ENCODE measurements around the gene ETV5. TPM values are rescaled to one million over a fixed set of nuclear protein-coding genes. Genes with fewer than 3 reads are reported as not detected.

Gene ETV5
- total RNA-seq, 4 donors from 2014 or later = 2.0 to 39.8 (median 13.8) TPM

GRCh38 chr3:186143250-186143649, 34.4 kb upstream of the ETV5 start:
- Histone ChIP-seq H3K4me1 (no peaks in the 10 kb centered on the region), H3K4me3 (no peak overlapping the region), H3K36me3 (no peaks in the 10 kb centered on the region), H3K27ac (no peak overlapping the region), H3K27me3 (no peaks in the 10 kb centered on the region), H3K9me3 (no peaks in the 10 kb centered on the region)
- DNase-seq = no peak
- TF ChIP-seq POLR2A (IDR thresholded peaks at IDR 0.05) = no peak
- no peak for TF ChIP-seq CTCF (IDR thresholded peaks at IDR 0.05)
- intact Hi-C loops (cut with DNase I; ENCODE audit: low total_unique reads) = no loop called here

- Histone ChIP-seq H3K27ac (no peak overlapping the region), H3K4me1 (no peaks in the 10 kb centered on the region), H3K4me3 (no peak overlapping the region), H3K36me3 (no peaks in the 10 kb centered on the region), H3K27me3 (no peaks in the 10 kb centered on the region), H3K9me3 (no peaks in the 10 kb centered on the region)
- TF ChIP-seq POLR2A (IDR thresholded peaks at IDR 0.05) = no peak
- TF ChIP-seq CTCF (IDR thresholded peaks at IDR 0.05) = no peak
- DNase-seq = no peak
- intact Hi-C loops (cut with DNase I; ENCODE audit: low total_unique reads) = no loop called here
These were observed 33.6 kb upstream of the ETV5 start for GRCh38 chr3:186142393-186142932.

- no peak for TF ChIP-seq POLR2A (IDR thresholded peaks at IDR 0.05)
- no peak for TF ChIP-seq CTCF (IDR thresholded peaks at IDR 0.05)
- H3K4me1 ChIP-seq = no peaks in the 10 kb centered on the region
- no peaks in the 10 kb centered on the region for H3K36me3 ChIP-seq
- H3K9me3 ChIP-seq = no peaks in the 10 kb centered on the region
- no peak for DNase-seq
- no peak overlapping the region for H3K4me3 ChIP-seq
- intact Hi-C loops (cut with DNase I; ENCODE audit: low total_unique reads) = no loop called here
- H3K27me3 ChIP-seq = no peaks in the 10 kb centered on the region
- no peak overlapping the region for H3K27ac ChIP-seq
These were observed 32.9 kb upstream of the ETV5 start for GRCh38 chr3:186141790-186142189.

GRCh38 chr3:186138272-186138981, 29.5 kb upstream of the ETV5 start:
- H3K9me3 ChIP-seq = no peaks in the 10 kb centered on the region
- H3K4me3 ChIP-seq = no peak overlapping the region
- H3K27me3 ChIP-seq = no peaks in the 10 kb centered on the region
- H3K4me1 ChIP-seq = no peaks in the 10 kb centered on the region
- no peak for TF ChIP-seq POLR2A (IDR thresholded peaks at IDR 0.05)
- no peak for TF ChIP-seq CTCF (IDR thresholded peaks at IDR 0.05)
- no peak overlapping the region for H3K27ac ChIP-seq
- H3K36me3 ChIP-seq = no peaks in the 10 kb centered on the region
- intact Hi-C loops (cut with DNase I; ENCODE audit: low total_unique reads) = no loop called here
- DNase-seq = no peak

- Histone ChIP-seq H3K27me3 (no peaks in the 10 kb centered on the region), H3K4me3 (no peak overlapping the region), H3K27ac (no peak overlapping the region), H3K36me3 (no peaks in the 10 kb centered on the region), H3K9me3 (no peaks in the 10 kb centered on the region), H3K4me1 (no peaks in the 10 kb centered on the region)
- no peak for TF ChIP-seq CTCF (IDR thresholded peaks at IDR 0.05)
- no peak for TF ChIP-seq POLR2A (IDR thresholded peaks at IDR 0.05)
- intact Hi-C loops (cut with DNase I; ENCODE audit: low total_unique reads) = no loop called here
- no peak for DNase-seq
These were observed 28.3 kb upstream of the ETV5 start for GRCh38 chr3:186137051-186137685.

Measured in uterus (tissue), 4 donors.